CD8-positive, alpha-beta memory T cell (primary cell): ENCODE results near the gene PNMA1. TPM values are rescaled to one million over a fixed set of nuclear protein-coding genes. Genes with fewer than 3 reads are reported as not detected.
A peak's percentile ranks its signal among the peaks of the same experiment; 100 is the strongest.

Experiments used
- CTCF ChIA-PET: fragments of 350-600 bp; sonication (Branson Sonifier 250); formaldehyde crosslinking; loops from one replicate; lab custom pipeline; 2021; ENCODE audit warnings: antibody characterized with exemption; lab: Charles Lee
- POLR2A ChIA-PET: fragments of 350-600 bp; sonication (Branson Sonifier 250); formaldehyde crosslinking; loops from one replicate; lab custom pipeline; 2021; ENCODE audit warnings: antibody characterized with exemption; lab: Charles Lee
- DNase-seq, 5 donors: peaks; one replicate each; pipeline versions ENCODE4 v3.0.0 to v3.0.0-alpha.2; 2020 to 2022; ENCODE audit warnings: mixed read lengths in 1 of 5
- H3K27ac ChIP-seq: one replicate; pipeline ENCODE4 v1.7.0; 2013; ENCODE audit warnings: low read depth, mild to moderate bottlenecking, low read length, moderate library complexity
- H3K27me3 ChIP-seq: 2 replicates; pipeline ENCODE4 v1.7.0; 2013; ENCODE audit warnings: low read length, mild to moderate bottlenecking; ENCODE audit not compliant: insufficient read depth, poor library complexity, severe bottlenecking
- H3K36me3 ChIP-seq: 2 replicates; pipeline ENCODE4 v1.7.0; 2013; ENCODE audit warnings: mild to moderate bottlenecking, low read length, moderate library complexity; ENCODE audit not compliant: insufficient read depth
- H3K4me1 ChIP-seq: 2 replicates; pipeline ENCODE4 v1.7.0; 2013; ENCODE audit warnings: mild to moderate bottlenecking, low read length, moderate library complexity; ENCODE audit not compliant: insufficient read depth
- H3K4me3 ChIP-seq: 2 replicates; pipeline ENCODE4 v1.7.0; 2013; ENCODE audit warnings: mild to moderate bottlenecking, low read length
- H3K9me3 ChIP-seq: 2 replicates; pipeline ENCODE4 v1.7.0; 2013; ENCODE audit warnings: mild to moderate bottlenecking, low read length
- H3K27ac Mint-ChIP-seq, 8 donors: one replicate each; pipeline ENCODE4 v1.8.0; 2020 to 2021; ENCODE audit warnings: mixed read lengths in 8 of 8, mild to moderate bottlenecking in 6 of 8, inconsistent platforms in 3 of 8, moderate library complexity in 3 of 8
- H3K27me3 Mint-ChIP-seq, 2 donors: one replicate each; pipeline ENCODE4 v1.8.0; 2020 to 2021; ENCODE audit warnings: mixed read lengths in 2 of 2, mild to moderate bottlenecking in 1 of 2, moderate library complexity in 1 of 2
- H3K36me3 Mint-ChIP-seq, 3 donors: one replicate each; pipeline ENCODE4 v1.8.0; 2020 to 2021; ENCODE audit warnings: mixed read lengths in 3 of 3, inconsistent platforms in 1 of 3, mild to moderate bottlenecking in 1 of 3
- H3K4me1 Mint-ChIP-seq, 3 donors: one replicate each; pipeline ENCODE4 v1.8.0; 2020 to 2021; ENCODE audit warnings: mixed read lengths in 3 of 3, inconsistent platforms in 1 of 3, mild to moderate bottlenecking in 1 of 3
- H3K4me3 Mint-ChIP-seq, 7 donors: one replicate each; pipeline ENCODE4 v1.8.0; 2020 to 2021; ENCODE audit warnings: mixed read lengths in 7 of 7, mild to moderate bottlenecking in 6 of 7, moderate library complexity in 4 of 7, inconsistent platforms in 2 of 7
- H3K9me3 Mint-ChIP-seq, 5 donors: one replicate each; pipeline ENCODE4 v1.8.0; 2020 to 2022; ENCODE audit warnings: mixed read lengths in 5 of 5, mild to moderate bottlenecking in 3 of 5, moderate library complexity in 2 of 5, inconsistent platforms in 1 of 5
- polyA plus RNA-seq: library from polyadenylated mRNA; unstranded; fragments of 300-500 nt; fragmentation: Illumina TruSeq; gene quantifications from one replicate; pipeline ENCODE4 v1.2.3, GENCODE V29; 2021
- total RNA-seq, 2 experiments: library from RNA; stranded (reverse); gene quantifications; one replicate each; pipeline ENCODE4 v1.2.3, GENCODE V29; 2021

PNMA1 gene
- total and polyA plus RNA-seq, 3 experiments from 2014 or later: 43.7 to 61.0 (median 56.8) TPM

DNA sequence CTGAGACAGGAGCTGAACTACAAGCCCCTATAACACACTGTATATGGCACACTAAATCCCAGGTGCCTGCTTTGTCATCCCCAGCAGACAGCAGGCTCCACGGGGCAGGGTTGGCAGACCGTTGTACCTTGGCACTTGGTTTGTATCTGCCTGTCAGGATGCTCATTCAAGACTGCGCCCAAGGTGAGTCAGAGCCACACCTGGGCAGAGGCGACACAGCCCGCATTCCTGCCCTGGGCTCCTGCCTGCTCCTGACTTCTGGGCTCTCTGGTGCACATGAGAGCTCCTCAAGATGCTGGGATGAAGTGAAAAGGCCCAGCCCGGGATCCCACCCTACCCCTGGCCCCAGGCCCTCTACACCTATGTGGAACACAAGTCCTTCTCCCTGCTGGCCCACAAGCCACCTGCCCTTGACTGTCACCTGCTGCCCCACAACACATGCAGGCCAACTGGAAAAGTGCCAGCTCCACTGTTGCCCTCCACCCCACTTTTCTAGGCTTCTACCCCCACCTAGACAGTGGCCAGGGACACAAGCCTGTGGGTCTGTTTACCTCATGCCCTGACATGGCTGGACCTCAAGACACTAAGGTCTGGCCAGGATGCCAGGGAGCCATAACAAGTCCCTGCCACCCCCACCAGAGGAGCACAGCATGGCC lies 30.8 kb upstream of the PNMA1 start:
- Mint-ChIP-seq H3K36me3 (peaks cover 0 to 7% (median 0%) of the 10 kb centered on the region in 3 donors), H3K9me3 (no peaks in the 10 kb centered on the region), H3K4me1 (peaks cover 86 to 100% (median 97%) of the 10 kb centered on the region in 3 donors), H3K27ac (peak overlapping the region; percentile 89 to 98 (median 94)), H3K4me3 (peak overlapping the region; percentile 76 to 94 (median 85)), H3K27me3 (no peaks in the 10 kb centered on the region)
- Histone ChIP-seq H3K4me3 (peak overlapping the region; percentile 62), H3K27ac (no peak overlapping the region), H3K36me3 (no peaks in the 10 kb centered on the region), H3K27me3 (no peaks in the 10 kb centered on the region), H3K4me1 (peaks cover 97% of the 10 kb centered on the region), H3K9me3 (no peaks in the 10 kb centered on the region)
- ChIA-PET POLR2A (interaction anchor here (1.0 to 6.2 kb wide), 3 partner anchors 9 to 34 kb away, joined by 7 to 59 read pairs (median 21); a partner anchor contains a TSS), CTCF (interaction anchor here (2.1 to 8.5 kb wide), 4 partner anchors 11 to 41 kb away, joined by 7 to 137 read pairs (median 14); a partner anchor contains a TSS)
- DNase-seq: no peak

- Mint-ChIP-seq H3K4me3 (peak overlapping the region; percentile 76 to 94 (median 85)), H3K27me3 (no peaks in the 10 kb centered on the region), H3K27ac (peak overlapping the region; percentile 89 to 98 (median 94)), H3K4me1 (peaks cover 82 to 100% (median 92%) of the 10 kb centered on the region in 3 donors), H3K9me3 (no peaks in the 10 kb centered on the region), H3K36me3 (peaks cover 0 to 13% (median 0%) of the 10 kb centered on the region in 3 donors)
- CTCF ChIA-PET: interaction anchor here (0.6 to 8.5 kb wide), 6 partner anchors 12 to 42 kb away, joined by 3 to 137 read pairs (median 10); a partner anchor contains a TSS
- Histone ChIP-seq H3K9me3 (no peaks in the 10 kb centered on the region), H3K27ac (peak overlapping the region; percentile 38), H3K4me3 (peak overlapping the region; percentile 62), H3K4me1 (peaks cover 94% of the 10 kb centered on the region), H3K36me3 (peaks cover 7% of the 10 kb centered on the region), H3K27me3 (no peaks in the 10 kb centered on the region)
- POLR2A ChIA-PET: interaction anchor here (0.6 to 6.2 kb wide), 5 partner anchors 9 to 175 kb away, joined by 3 to 67 read pairs (median 21); partner anchors contain the start of gene ACOT2
- no peak for DNase-seq
These were observed 30.1 kb upstream of the PNMA1 start for GRCh38 chr14:73744175-73744867.

GRCh38 chr14:73743431-73743931 lies 29.3 kb upstream of the PNMA1 start:
- H3K27ac Mint-ChIP-seq: peak overlapping the region; percentile 89 to 98 (median 94)
- CTCF ChIA-PET: interaction anchor here (1.1 to 8.5 kb wide), 8 partner anchors 13 to 43 kb away, joined by 3 to 137 read pairs (median 8); a partner anchor contains a TSS
- H3K27me3 ChIP-seq: no peaks in the 10 kb centered on the region
- no peaks in the 10 kb centered on the region for H3K9me3 Mint-ChIP-seq
- no peaks in the 10 kb centered on the region for H3K9me3 ChIP-seq
- peak overlapping the region; percentile 76 to 94 (median 85) for H3K4me3 Mint-ChIP-seq
- peaks cover 0 to 21% (median 0%) of the 10 kb centered on the region in 3 donors for H3K36me3 Mint-ChIP-seq
- H3K27ac ChIP-seq: peak overlapping the region; percentile 38
- POLR2A ChIA-PET: interaction anchor here (0.6 to 6.2 kb wide), 5 partner anchors 10 to 174 kb away, joined by 3 to 67 read pairs (median 6); partner anchors contain the start of gene ACOT2
- peaks cover 75 to 100% (median 84%) of the 10 kb centered on the region in 3 donors for H3K4me1 Mint-ChIP-seq
- H3K27me3 Mint-ChIP-seq: no peaks in the 10 kb centered on the region
- H3K4me1 ChIP-seq: peaks cover 86% of the 10 kb centered on the region
- peaks cover 9% of the 10 kb centered on the region for H3K36me3 ChIP-seq
- DNase-seq: peak; percentile 40 to 77 (median 66)
- H3K4me3 ChIP-seq: peak overlapping the region; percentile 62

DNA sequence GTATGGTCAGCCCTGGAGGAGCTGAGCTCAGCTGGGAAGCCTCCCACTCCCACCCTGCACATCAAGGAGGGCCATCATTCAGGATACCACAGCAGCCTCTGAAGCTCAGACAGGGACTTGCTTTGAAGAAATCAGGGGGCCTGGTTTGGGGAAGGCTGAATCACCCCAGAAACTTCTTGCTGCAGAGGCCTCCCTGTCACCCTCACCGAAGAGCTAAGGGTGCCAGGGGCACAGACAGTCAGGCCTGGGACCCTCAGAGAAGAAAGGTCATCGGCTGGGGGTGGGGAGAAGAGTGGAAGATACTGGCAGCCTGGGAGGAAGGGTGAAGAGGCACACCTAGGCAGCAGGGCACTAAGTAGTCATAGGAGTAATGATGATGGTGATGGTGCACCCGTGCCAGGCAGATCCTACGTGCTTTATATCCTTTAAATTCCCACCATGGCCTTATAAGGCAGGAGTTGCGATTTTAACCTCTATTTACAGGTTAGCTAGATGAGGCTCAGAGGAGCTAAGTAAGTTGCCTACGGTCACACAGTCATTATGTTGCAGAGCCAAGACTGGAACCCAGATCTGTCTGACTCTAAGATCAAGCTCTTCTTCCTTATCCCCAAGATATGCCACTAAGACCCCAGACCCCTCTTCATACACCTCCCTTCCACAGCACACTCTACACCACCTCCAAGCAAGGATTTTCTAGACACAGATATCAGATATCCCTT lies 28.5 kb upstream of the PNMA1 start:
- Histone ChIP-seq H3K4me3 (peak overlapping the region; percentile 62), H3K27ac (peak overlapping the region; percentile 43)

GRCh38 chr14:73741876-73742519 lies 27.8 kb upstream of the PNMA1 start:
- no peaks in the 10 kb centered on the region for H3K27me3 ChIP-seq
- H3K4me3 ChIP-seq: peak overlapping the region; percentile 62
- H3K4me1 ChIP-seq: peaks cover 72% of the 10 kb centered on the region
- H3K36me3 Mint-ChIP-seq: peaks cover 0 to 31% (median 0%) of the 10 kb centered on the region in 3 donors
- CTCF ChIA-PET: interaction anchor here (1.0 to 8.5 kb wide), 14 partner anchors 10 to 86 kb away, joined by 3 to 137 read pairs (median 4); a partner anchor contains a TSS
- POLR2A ChIA-PET: interaction anchor here (0.9 to 6.2 kb wide), 8 partner anchors 12 to 145 kb away, joined by 3 to 67 read pairs (median 6); partner anchors contain the start of genes PNMA1 and ZNF410
- H3K27ac Mint-ChIP-seq: peak overlapping the region; percentile 91 to 98 (median 95)
- no peaks in the 10 kb centered on the region for H3K9me3 Mint-ChIP-seq
- peak overlapping the region; percentile 43 for H3K27ac ChIP-seq
- peak in 3 of 5 donors; percentile 33 to 68 (median 63) for DNase-seq
- H3K4me3 Mint-ChIP-seq: peak overlapping the region; percentile 79 to 94 (median 85)
- H3K9me3 ChIP-seq: no peaks in the 10 kb centered on the region
- peaks cover 13% of the 10 kb centered on the region for H3K36me3 ChIP-seq
- no peaks in the 10 kb centered on the region for H3K27me3 Mint-ChIP-seq
- H3K4me1 Mint-ChIP-seq: peaks cover 64 to 89% (median 69%) of the 10 kb centered on the region in 3 donors

More for the DNA sequence above, 28.5 kb upstream of the PNMA1 start:
- H3K4me1 Mint-ChIP-seq: peaks cover 67 to 94% (median 76%) of the 10 kb centered on the region in 3 donors
- H3K27me3 Mint-ChIP-seq: no peaks in the 10 kb centered on the region
- no peaks in the 10 kb centered on the region for H3K9me3 Mint-ChIP-seq
- ChIA-PET CTCF (interaction anchor here (1.0 to 8.5 kb wide), 12 partner anchors 11 to 85 kb away, joined by 3 to 137 read pairs (median 5); a partner anchor contains a TSS), POLR2A (interaction anchor here (1.5 to 6.2 kb wide), 4 partner anchors 11 to 43 kb away, joined by 6 to 67 read pairs (median 37); a partner anchor contains a TSS)
- Histone ChIP-seq H3K4me1 (peaks cover 78% of the 10 kb centered on the region), H3K27me3 (no peaks in the 10 kb centered on the region), H3K36me3 (peaks cover 12% of the 10 kb centered on the region), H3K9me3 (no peaks in the 10 kb centered on the region)
- peak overlapping the region; percentile 89 to 98 (median 94) for H3K27ac Mint-ChIP-seq
- H3K36me3 Mint-ChIP-seq: peaks cover 0 to 29% (median 0%) of the 10 kb centered on the region in 3 donors
- peak overlapping the region; percentile 76 to 94 (median 85) for H3K4me3 Mint-ChIP-seq
- DNase-seq: no peak

GRCh38 chr14:73741386-73741875 lies 27.2 kb upstream of the PNMA1 start:
- peak overlapping the region; percentile 62 for H3K4me3 ChIP-seq
- Mint-ChIP-seq H3K4me3 (peak overlapping the region; percentile 79 to 94 (median 85)), H3K27me3 (no peaks in the 10 kb centered on the region), H3K9me3 (no peaks in the 10 kb centered on the region), H3K4me1 (peaks cover 59 to 88% (median 64%) of the 10 kb centered on the region in 3 donors), H3K36me3 (peaks cover 0 to 35% (median 3%) of the 10 kb centered on the region in 3 donors), H3K27ac (peak overlapping the region; percentile 91 to 98 (median 95))
- DNase-seq: peak; percentile 62 to 79 (median 66)
- ChIA-PET POLR2A (interaction anchor here (0.6 to 6.2 kb wide), 9 partner anchors 12 to 145 kb away, joined by 3 to 67 read pairs (median 5); partner anchors contain the start of genes PNMA1 and ZNF410), CTCF (interaction anchor here (1.0 to 8.5 kb wide), 11 partner anchors 10 to 86 kb away, joined by 3 to 137 read pairs (median 5); a partner anchor contains a TSS)
- no peaks in the 10 kb centered on the region for H3K27me3 ChIP-seq
- peak overlapping the region; percentile 68 for H3K27ac ChIP-seq
- H3K4me1 ChIP-seq: peaks cover 66% of the 10 kb centered on the region
- H3K9me3 ChIP-seq: no peaks in the 10 kb centered on the region
- H3K36me3 ChIP-seq: peaks cover 16% of the 10 kb centered on the region
